Stomach (tissue), 4 donors: Measurements from ENCODE around the gene CSNK2B.

Experiments used
- POLR2AphosphoS5 ChIP-seq, 3 donors: sonication (generic); formaldehyde crosslinking; IDR thresholded peaks; one replicate each; pipeline ENCODE4 v1.6.1; 2016; ENCODE audit warnings: antibody characterized with exemption in 3 of 3
- TF ChIP-seq, protein P1 (sequence below), 7 experiments: fragments of 450-650 bp in 4 of 7; fragments of 200-600 bp in 3 of 7; sonication (generic) in 3 of 7; IDR thresholded peaks; one replicate each; pipeline ENCODE4 v1.5.1; 2016 to 2019; ENCODE audit warnings: antibody characterized with exemption in 7 of 7, control low read depth in 2 of 7, mild to moderate bottlenecking in 1 of 7

DNA sequence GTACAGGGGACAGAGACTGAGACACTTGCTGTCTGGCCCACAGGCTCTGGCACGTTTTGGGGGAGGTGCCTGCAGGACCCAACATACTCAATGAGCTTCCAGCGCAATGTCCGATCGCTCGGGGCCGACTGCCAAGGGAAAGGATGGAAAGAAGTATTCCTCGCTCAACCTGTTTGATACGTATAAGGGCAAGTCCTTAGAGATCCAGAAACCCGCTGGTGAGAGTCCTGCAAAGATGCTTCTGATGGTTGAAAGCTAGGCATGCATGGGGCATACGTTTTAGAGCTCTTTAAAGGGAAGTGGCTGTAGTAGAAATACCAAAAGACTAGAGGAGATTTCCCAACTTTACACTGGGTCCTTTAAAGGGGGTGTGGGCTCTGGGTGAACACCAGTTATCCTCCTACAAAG lies 43.2 kb upstream of the CSNK2B start:
- TF ChIP-seq, protein P1, sequence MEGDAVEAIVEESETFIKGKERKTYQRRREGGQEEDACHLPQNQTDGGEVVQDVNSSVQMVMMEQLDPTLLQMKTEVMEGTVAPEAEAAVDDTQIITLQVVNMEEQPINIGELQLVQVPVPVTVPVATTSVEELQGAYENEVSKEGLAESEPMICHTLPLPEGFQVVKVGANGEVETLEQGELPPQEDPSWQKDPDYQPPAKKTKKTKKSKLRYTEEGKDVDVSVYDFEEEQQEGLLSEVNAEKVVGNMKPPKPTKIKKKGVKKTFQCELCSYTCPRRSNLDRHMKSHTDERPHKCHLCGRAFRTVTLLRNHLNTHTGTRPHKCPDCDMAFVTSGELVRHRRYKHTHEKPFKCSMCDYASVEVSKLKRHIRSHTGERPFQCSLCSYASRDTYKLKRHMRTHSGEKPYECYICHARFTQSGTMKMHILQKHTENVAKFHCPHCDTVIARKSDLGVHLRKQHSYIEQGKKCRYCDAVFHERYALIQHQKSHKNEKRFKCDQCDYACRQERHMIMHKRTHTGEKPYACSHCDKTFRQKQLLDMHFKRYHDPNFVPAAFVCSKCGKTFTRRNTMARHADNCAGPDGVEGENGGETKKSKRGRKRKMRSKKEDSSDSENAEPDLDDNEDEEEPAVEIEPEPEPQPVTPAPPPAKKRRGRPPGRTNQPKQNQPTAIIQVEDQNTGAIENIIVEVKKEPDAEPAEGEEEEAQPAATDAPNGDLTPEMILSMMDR (IDR thresholded peaks at IDR 0.05) = no peak
- no peak for TF ChIP-seq POLR2AphosphoS5 (IDR thresholded peaks at IDR 0.05)
